Epithelial cell of esophagus (primary cell): Measurements from ENCODE around the gene JPT2.
A peak's percentile ranks its signal among the peaks of the same experiment; 100 is the strongest.
"Not testable (repeated sequence)": the region's sequence is repeated elsewhere in the genome, so short reads cannot be mapped to it uniquely, and the experiment has no call there.

Experiments
- DNase-seq: peaks from one replicate; pipeline ENCODE4 v3.0.0; 2010; ENCODE audit warnings: low read depth
- H3K4me3 ChIP-seq: 2 replicates; pipeline ENCODE4 v1.5.1; 2011; ENCODE audit warnings: mild to moderate bottlenecking, low read length, control low read depth
- TF ChIP-seq, protein P1 (sequence below): IDR thresholded peaks from 2 replicates; pipeline ENCODE4 v1.5.1; 2011; ENCODE audit warnings: low read depth, mild to moderate bottlenecking, low read length, control low read depth, inconsistent platforms; ENCODE audit not compliant: insufficient read depth; ENCODE audit errors: missing control alignments

JPT2 gene

DNA sequence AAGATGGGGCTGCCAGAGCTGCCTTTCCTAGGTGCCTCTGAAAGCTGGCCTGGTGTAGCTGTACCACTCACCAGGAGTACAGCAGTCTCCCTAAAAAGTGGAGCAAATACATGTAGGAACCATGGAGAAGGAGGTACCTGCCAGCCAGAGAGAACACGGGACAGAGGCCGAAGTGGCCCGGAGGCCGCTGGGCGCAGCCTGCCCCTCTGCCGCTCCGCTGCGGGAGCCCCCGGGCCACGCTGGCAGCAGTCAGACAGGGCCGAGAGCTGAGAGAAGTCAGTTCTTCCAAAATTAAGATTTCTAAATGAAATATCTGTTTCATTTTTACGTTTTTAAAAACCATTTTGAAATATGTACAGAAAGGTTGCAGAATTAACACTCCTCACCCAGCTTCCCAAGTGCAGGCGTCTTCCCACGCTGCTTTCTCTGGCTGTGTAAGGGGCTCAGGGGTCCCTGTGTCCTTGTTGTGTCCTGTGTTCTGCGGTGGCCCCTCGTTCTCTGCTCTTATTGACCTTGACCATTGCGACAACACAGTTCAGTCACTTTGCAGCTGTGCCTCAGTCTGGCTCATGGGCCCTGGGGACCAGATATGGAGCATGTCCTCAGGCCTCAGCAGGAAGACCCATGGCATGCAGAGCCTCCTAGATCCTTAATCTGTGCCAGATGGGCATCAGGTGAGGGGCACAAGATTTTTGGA, 32.9 kb downstream of the JPT2 start:
- no peak overlapping the region for H3K4me3 ChIP-seq
- no peak for DNase-seq
- TF ChIP-seq, protein P1, sequence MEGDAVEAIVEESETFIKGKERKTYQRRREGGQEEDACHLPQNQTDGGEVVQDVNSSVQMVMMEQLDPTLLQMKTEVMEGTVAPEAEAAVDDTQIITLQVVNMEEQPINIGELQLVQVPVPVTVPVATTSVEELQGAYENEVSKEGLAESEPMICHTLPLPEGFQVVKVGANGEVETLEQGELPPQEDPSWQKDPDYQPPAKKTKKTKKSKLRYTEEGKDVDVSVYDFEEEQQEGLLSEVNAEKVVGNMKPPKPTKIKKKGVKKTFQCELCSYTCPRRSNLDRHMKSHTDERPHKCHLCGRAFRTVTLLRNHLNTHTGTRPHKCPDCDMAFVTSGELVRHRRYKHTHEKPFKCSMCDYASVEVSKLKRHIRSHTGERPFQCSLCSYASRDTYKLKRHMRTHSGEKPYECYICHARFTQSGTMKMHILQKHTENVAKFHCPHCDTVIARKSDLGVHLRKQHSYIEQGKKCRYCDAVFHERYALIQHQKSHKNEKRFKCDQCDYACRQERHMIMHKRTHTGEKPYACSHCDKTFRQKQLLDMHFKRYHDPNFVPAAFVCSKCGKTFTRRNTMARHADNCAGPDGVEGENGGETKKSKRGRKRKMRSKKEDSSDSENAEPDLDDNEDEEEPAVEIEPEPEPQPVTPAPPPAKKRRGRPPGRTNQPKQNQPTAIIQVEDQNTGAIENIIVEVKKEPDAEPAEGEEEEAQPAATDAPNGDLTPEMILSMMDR = no peak

DNA sequence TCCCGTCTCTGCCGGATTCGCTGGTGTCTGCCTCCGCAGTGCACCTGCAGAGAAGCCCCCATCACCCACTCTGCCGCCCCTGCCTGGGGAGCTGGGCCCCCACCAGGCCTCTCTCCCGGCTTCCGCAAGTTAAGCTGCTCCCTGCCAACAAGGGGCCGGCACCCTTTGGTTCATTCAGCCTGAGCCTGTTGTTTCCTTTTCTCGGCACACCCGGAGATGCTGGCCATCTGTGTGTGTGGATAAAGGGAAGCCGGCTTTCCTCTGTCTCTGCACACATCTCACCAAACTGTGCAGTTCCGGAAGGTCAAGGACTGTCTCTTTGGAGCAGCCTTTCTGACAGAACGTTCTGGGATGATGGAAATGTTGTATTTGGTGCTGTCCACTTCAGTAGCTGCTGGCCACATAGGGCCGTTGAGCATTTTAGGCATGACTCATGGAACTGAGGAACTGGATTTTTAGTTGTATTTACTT, 34.7 kb downstream of the JPT2 start:
- no peak for DNase-seq
- TF ChIP-seq, protein P1 = no peak

DNA sequence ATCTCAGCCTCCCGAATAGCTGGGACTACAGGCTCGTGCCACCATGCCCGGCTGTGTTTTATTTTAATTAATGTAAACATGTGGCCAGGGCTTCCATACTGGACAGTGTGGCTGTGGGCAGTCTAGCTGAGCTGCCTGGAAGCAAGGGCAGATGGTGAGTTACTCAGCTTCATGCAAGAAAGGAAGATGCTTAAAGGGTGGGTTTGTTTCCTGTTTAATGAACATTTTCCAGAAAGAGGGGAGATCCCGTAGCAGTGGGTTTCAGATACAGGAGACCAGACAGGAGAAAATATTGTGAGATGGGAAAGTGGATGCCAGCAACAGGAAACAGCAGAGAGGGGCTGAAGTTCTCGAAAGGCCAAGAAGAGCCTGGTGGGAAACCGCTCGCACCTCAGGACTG, 35.3 kb downstream of the JPT2 start:
- no peak for DNase-seq
- TF ChIP-seq, protein P1 = no peak
- no peak overlapping the region for H3K4me3 ChIP-seq

More for the DNA sequence above, 34.7 kb downstream of the JPT2 start:
- H3K4me3 ChIP-seq = no peak overlapping the region

DNA sequence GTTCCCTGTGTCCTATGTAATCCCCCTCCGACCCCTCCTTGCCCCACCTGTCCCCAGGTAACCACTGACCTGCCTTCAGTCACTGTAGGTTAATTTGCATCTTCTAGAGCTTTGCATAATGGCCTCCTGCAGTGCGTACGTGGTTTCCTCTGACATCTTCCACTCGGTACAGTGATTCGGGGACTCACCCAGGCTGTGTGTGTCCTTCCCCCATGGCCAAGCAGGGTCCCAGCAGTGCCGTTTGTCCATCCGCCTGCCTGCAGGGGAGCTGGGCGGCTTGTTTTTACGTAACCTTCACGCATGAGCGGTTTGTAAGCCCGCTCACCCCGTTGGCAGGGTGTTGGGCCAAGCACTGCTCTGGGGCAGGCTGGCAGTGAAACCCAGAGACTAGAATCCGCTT, 35.9 kb downstream of the JPT2 start:
- H3K4me3 ChIP-seq = no peak overlapping the region
- DNase-seq = no peak
- TF ChIP-seq, protein P1 = no peak

DNA sequence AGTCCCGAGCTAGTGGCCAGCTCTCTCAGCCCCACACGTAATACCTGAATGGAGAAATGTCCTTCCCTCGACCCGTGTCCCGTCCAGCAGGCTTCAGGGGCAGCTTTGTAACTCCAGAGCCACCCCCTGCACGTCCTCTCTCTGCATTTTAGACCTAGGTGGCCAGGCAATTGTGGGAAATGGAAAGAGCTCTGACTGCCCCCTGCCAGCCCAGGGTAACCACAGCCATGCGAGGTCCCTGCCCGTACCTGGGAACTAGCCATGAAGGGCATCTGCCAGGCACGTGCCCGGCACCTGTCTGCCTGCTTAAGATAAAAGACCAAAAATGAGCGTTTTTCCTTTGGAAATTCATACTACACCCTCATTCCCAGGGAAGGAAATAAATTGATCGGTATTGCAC, 37.1 kb downstream of the JPT2 start:
- TF ChIP-seq, protein P1 = no peak
- H3K4me3 ChIP-seq = no peak overlapping the region
- no peak for DNase-seq

DNA sequence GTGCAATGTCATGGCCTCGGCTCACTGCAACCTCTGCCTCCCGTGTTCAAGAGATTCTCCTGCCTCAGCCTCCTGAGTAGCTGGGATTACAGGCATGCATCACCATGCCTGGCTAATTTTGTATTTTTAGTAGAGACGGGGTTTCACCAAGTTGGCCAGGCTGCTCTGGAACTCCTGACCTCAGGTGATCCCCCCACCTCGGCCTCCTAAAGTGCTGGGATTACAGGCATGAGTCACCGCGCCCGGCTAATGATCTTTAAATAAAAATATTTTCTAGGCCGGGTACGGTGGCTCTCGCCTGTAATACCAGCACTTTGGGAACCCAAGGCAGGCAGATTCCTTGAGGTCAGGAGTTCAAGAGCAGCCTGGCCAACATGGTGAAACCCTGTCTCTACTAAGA, 40.2 kb downstream of the JPT2 start:
- not testable (repeated sequence) for DNase-seq, H3K4me3 ChIP-seq

DNA sequence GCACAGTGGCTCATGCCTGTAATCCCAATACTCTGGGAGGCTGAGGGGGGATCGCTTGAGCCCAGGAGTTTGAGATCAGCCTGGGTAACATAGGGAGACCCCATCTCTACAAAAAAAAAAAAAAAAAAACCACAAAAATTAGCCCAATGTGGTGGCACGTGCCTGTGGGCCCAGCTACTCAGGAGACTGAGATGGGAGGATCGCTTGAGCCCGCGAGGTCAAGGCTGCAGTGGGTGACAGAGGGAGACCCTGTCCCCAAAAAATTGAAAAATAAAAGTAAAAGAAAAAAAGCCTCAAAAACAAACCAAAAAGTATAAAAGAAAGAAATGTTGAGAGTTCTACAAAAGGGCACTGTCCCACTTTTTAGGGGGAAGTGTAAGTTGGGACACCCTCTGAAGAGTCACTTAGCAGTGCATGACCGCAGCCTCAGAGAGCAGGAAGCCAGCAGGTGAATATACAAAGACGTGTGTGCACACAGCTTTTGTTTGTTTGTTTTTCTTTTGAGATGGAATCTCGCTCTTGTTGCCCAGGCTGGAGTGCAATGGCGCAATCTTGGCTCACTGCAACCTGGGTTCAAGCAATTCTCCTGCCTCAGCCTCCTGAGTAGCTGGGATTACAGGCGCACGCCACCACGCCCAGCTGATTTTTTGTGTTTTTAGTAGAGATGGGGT, 41.6 kb downstream of the JPT2 start:
- H3K4me3 ChIP-seq = not testable (repeated sequence)
- DNase-seq = peak; percentile 27

DNA sequence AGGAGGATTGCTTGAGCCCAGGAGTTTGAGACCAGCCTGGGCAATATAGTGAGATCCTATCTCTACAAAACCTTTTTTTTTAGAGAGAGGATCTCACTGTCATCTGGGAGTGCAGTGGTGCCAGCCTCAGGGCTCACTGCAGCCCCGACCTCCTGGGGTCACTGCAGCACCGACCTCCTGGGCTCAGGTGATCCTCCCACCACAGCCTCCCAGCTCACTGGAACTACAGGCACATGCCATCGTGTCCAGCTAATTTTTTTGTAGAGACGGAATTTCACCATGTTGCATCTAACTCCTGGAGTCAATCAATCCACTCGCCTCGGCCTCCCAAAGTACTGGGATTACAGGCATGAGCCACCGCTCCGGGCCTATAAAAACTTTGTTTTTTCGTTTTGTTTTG, 43.3 kb downstream of the JPT2 start:
- no peak overlapping the region for H3K4me3 ChIP-seq
- no peak for DNase-seq
- TF ChIP-seq, protein P1 = no peak
